CD14-positive monocyte (primary cell): Measurements from ENCODE around the gene ZFP64. TPM values are rescaled to one million over a fixed set of nuclear protein-coding genes. Genes with fewer than 3 reads are reported as not detected.

Experiments
- DNase-seq, 3 donors: peaks; one replicate each; pipeline ENCODE4 v3.0.0-alpha.2; 2011 to 2022
- H2AFZ ChIP-seq: 2 replicates; pipeline ENCODE4 v1.6.0; 2012; ENCODE audit warnings: mild to moderate bottlenecking, low read depth, low read length, inconsistent platforms; ENCODE audit not compliant: insufficient read depth, poor library complexity, severe bottlenecking
- H3K27ac ChIP-seq, 2 donors: 1 replicate in 1 of 2; 2 replicates in 1 of 2; pipeline ENCODE4 v1.5.1; 2012 to 2013; ENCODE audit warnings: low read length in 2 of 2, control low read depth in 1 of 2, inconsistent platforms in 1 of 2, low read depth in 1 of 2, mild to moderate bottlenecking in 1 of 2
- H3K27me3 ChIP-seq, 2 donors: one replicate each; pipeline versions ENCODE4 v1.6.0 to v1.6.1; 2011 to 2013; ENCODE audit warnings: low read length in 2 of 2; ENCODE audit not compliant: control insufficient read depth in 2 of 2, insufficient read depth in 2 of 2
- H3K36me3 ChIP-seq, 2 donors: replicated peaks in 1 of 2; 1 replicate in 1 of 2; 2 replicates in 1 of 2; pipeline versions ENCODE4 v1.5.1 to v1.6.1; 2012 to 2013; ENCODE audit warnings: low read length in 2 of 2, control low read depth in 1 of 2, inconsistent platforms in 1 of 2, mild to moderate bottlenecking in 1 of 2; ENCODE audit not compliant: insufficient read depth in 2 of 2, control insufficient read depth in 1 of 2
- H3K4me1 ChIP-seq, 2 donors: 1 replicate in 1 of 2; 2 replicates in 1 of 2; pipeline versions ENCODE4 v1.5.1 to v1.6.1; 2012 to 2013; ENCODE audit warnings: low read length in 2 of 2, control low read depth in 1 of 2, inconsistent platforms in 1 of 2, mild to moderate bottlenecking in 1 of 2, moderate library complexity in 1 of 2; ENCODE audit not compliant: insufficient read depth in 2 of 2, control insufficient read depth in 1 of 2
- H3K4me2 ChIP-seq: replicated peaks from 2 replicates; pipeline ENCODE3; 2012; ENCODE audit warnings: low read length, moderate library complexity, mild to moderate bottlenecking; ENCODE audit not compliant: poor library complexity, severe bottlenecking; ENCODE audit errors: extremely low read depth
- H3K4me3 ChIP-seq, 3 experiments: fragments of 200-600 bp in 1 of 3; sonication (generic) in 1 of 3; replicated peaks in 1 of 3; 1 replicate in 2 of 3; 2 replicates in 1 of 3; pipeline ENCODE4 v1.5.1; 2011 to 2013; ENCODE audit warnings: low read length in 3 of 3, mild to moderate bottlenecking in 3 of 3, control low read depth in 2 of 3, low read depth in 2 of 3, inconsistent platforms in 1 of 3, moderate library complexity in 1 of 3
- H3K79me2 ChIP-seq: 2 replicates; pipeline ENCODE4 v1.6.0; 2012; ENCODE audit warnings: mild to moderate bottlenecking, control low read depth, inconsistent platforms, low read length, moderate library complexity; ENCODE audit not compliant: insufficient read depth
- H3K9ac ChIP-seq: 2 replicates; pipeline ENCODE4 v1.6.0; 2017; ENCODE audit warnings: low read length, mild to moderate bottlenecking; ENCODE audit not compliant: insufficient read depth, poor library complexity, severe bottlenecking
- H3K9me3 ChIP-seq, 2 donors: replicated peaks in 1 of 2; 1 replicate in 1 of 2; 2 replicates in 1 of 2; pipeline versions ENCODE4 v1.5.1 to v1.6.1; 2012 to 2013; ENCODE audit warnings: low read length in 2 of 2, control low read depth in 1 of 2; ENCODE audit not compliant: control insufficient read depth in 1 of 2, insufficient read depth in 1 of 2
- H4K20me1 ChIP-seq: 2 replicates; pipeline ENCODE4 v1.6.0; 2012; ENCODE audit warnings: mild to moderate bottlenecking, low read length, control low read depth, moderate library complexity; ENCODE audit not compliant: insufficient read depth
- H3K27ac Mint-ChIP-seq, 7 donors: one replicate each; pipeline ENCODE4 v1.8.0; 2020; ENCODE audit warnings: mild to moderate bottlenecking in 7 of 7, mixed read lengths in 7 of 7, moderate library complexity in 6 of 7, inconsistent platforms in 2 of 7
- H3K27me3 Mint-ChIP-seq, 3 donors: one replicate each; pipeline ENCODE4 v1.8.0; 2021 to 2022; ENCODE audit warnings: low read depth in 3 of 3, mild to moderate bottlenecking in 3 of 3, mixed read lengths in 3 of 3, moderate library complexity in 3 of 3, inconsistent platforms in 1 of 3
- H3K36me3 Mint-ChIP-seq, 2 donors: one replicate each; pipeline ENCODE4 v1.8.0; 2020; ENCODE audit warnings: mixed read lengths in 2 of 2, inconsistent platforms in 1 of 2, mild to moderate bottlenecking in 1 of 2
- H3K4me1 Mint-ChIP-seq: one replicate; pipeline ENCODE4 v1.8.0; 2020; ENCODE audit warnings: mild to moderate bottlenecking, mixed read lengths
- H3K4me3 Mint-ChIP-seq, 2 donors: one replicate each; pipeline ENCODE4 v1.8.0; 2020; ENCODE audit warnings: mild to moderate bottlenecking in 2 of 2, mixed read lengths in 2 of 2, moderate library complexity in 1 of 2
- H3K9me3 Mint-ChIP-seq, 7 donors: one replicate each; pipeline ENCODE4 v1.8.0; 2020 to 2022; ENCODE audit warnings: mixed read lengths in 7 of 7, mild to moderate bottlenecking in 6 of 7, moderate library complexity in 6 of 7, inconsistent platforms in 2 of 7
- CTCF ChIP-seq: fragments of 200-600 bp; IDR thresholded peaks from one replicate; pipeline ENCODE4 v1.8.0; 2022; ENCODE audit warnings: antibody characterized with exemption, mild to moderate bottlenecking
- WGBS: methylation state at CpG from one replicate; pipeline ENCODE4 v1.1.5; 2013; ENCODE audit warnings: missing lambda C conversion rate; ENCODE audit not compliant: insufficient coverage; 5-methylcytosine and 5-hydroxymethylcytosine counted together
- intact Hi-C, 2 donors: fragments of 100-400 bp; cut with micrococcal nuclease; formaldehyde crosslinking; loops; one replicate each; pipeline versions ENCODE4 v1.15.0 to v1.15.1; 2023
- polyA plus RNA-seq, 3 donors: library from polyadenylated mRNA; depleted of rRNA in 1 of 3; unstranded in 2 of 3; stranded (reverse) in 1 of 3; fragments of 300-500 nt in 2 of 3; fragments of >200 nt in 1 of 3; fragmentation: Illumina TruSeq in 2 of 3; gene quantifications; 1 replicate in 2 of 3; 2 replicates in 1 of 3; pipeline ENCODE4 v1.2.3, GENCODE V29; 2012 to 2021

Gene ZFP64
- polyA plus RNA-seq, 3 donors = 2.9 to 7.3 (median 4.9) TPM

DNA sequence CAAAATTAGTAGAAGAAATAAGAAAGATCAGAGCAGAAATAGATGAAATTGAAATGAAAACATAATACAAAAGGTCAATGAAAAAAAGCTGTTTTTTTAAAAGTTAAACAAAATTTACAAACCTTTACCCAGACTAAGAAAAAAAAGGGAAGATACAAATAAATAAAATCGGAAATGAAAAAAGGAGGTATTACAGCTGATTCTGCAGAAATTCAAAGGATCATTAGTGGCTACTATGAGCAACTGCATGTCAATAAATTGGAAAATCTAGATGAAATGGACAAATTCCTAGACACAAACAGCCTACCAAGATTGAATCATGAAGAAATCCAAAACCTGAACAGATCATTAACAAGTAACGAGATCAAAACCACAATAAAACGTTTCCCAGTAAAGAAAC lies 59.2 kb downstream of the ZFP64 start:
- no peak for DNase-seq
- Histone ChIP-seq H3K9me3 (peaks cover 2 to 7% of the 10 kb centered on the region in 2 donors), H3K27ac (no peak overlapping the region), H3K27me3 (no peaks in the 10 kb centered on the region), H3K9ac (no peak overlapping the region), H3K4me3 (no peak overlapping the region), H3K36me3 (no peaks in the 10 kb centered on the region), H2AFZ (no peak overlapping the region), H3K79me2 (no peaks in the 10 kb centered on the region), H3K4me1 (peaks cover 4 to 11% of the 10 kb centered on the region in 2 donors), H4K20me1 (no peaks in the 10 kb centered on the region), H3K4me2 (no peak overlapping the region)
- Mint-ChIP-seq H3K4me1 (peaks cover 8% of the 10 kb centered on the region), H3K27ac (no peak overlapping the region), H3K9me3 (peaks cover 5 to 15% (median 12%) of the 10 kb centered on the region in 7 donors), H3K4me3 (no peak overlapping the region), H3K36me3 (no peaks in the 10 kb centered on the region), H3K27me3 (peaks cover 0 to 3% (median 1%) of the 10 kb centered on the region in 3 donors)
- intact Hi-C loops = no loop called here
- no peak for TF ChIP-seq CTCF
- no CpG with 5 or more reads among the region's 3 CpGs for WGBS

GRCh38 chr20:52131048-52131643 lies 60.4 kb downstream of the ZFP64 start:
- Histone ChIP-seq H3K27me3 (no peaks in the 10 kb centered on the region), H3K79me2 (no peaks in the 10 kb centered on the region), H2AFZ (no peak overlapping the region), H3K36me3 (no peaks in the 10 kb centered on the region), H3K9ac (no peak overlapping the region), H4K20me1 (no peaks in the 10 kb centered on the region), H3K4me3 (no peak overlapping the region), H3K27ac (no peak overlapping the region), H3K4me2 (no peak overlapping the region), H3K9me3 (peaks cover 2 to 7% of the 10 kb centered on the region in 2 donors), H3K4me1 (peaks cover 12 to 20% of the 10 kb centered on the region in 2 donors)
- WGBS = no CpG with 5 or more reads among the region's 1 CpG
- peaks cover 5 to 15% (median 12%) of the 10 kb centered on the region in 7 donors for H3K9me3 Mint-ChIP-seq
- TF ChIP-seq CTCF = no peak
- DNase-seq = no peak
- H3K4me1 Mint-ChIP-seq = peaks cover 15% of the 10 kb centered on the region
- peaks cover 0 to 3% (median 1%) of the 10 kb centered on the region in 3 donors for H3K27me3 Mint-ChIP-seq
- no peak overlapping the region for H3K27ac Mint-ChIP-seq
- H3K4me3 Mint-ChIP-seq = no peak overlapping the region
- H3K36me3 Mint-ChIP-seq = no peaks in the 10 kb centered on the region
- intact Hi-C loops = no loop called here
